ENCODE data around the gene NEU2.

The NEU2 gene

GRCh38 chr2:233084488-233084887, 52.0 kb downstream of the NEU2 start:
- H3F3A ChIP-seq (ENCODE audit: low read depth), result no peaks in the 10 kb centered on the region
- no peak for TF ChIP-seq EZH2phosphoT487 (IDR thresholded peaks at IDR 0.05; ENCODE audit: borderline replicate concordance)
- no peak for TF ChIP-seq CTCF (conservative IDR thresholded peaks at IDR 0.05; ENCODE audit: low read length)
- H3K9me3 ChIP-seq (ENCODE audit: insufficient read depth, low read depth, low read length), result no peaks in the 10 kb centered on the region
- peaks cover 94% of the 10 kb centered on the region for H3K79me2 ChIP-seq (ENCODE audit: insufficient read depth, low read length)
- H3K36me3 ChIP-seq (ENCODE audit: insufficient read depth, low read length), result peaks cover 77% of the 10 kb centered on the region; the same call in 1 of the 2 replicates
- no peak overlapping the region for H2AFZ ChIP-seq (ENCODE audit: low read length)
- H4K20me1 ChIP-seq (ENCODE audit: insufficient read depth, low read length, poor library complexity, severe bottlenecking), result peaks cover 27% of the 10 kb centered on the region
- H3K4me1 ChIP-seq (ENCODE audit: insufficient read depth, low read length, poor library complexity, severe bottlenecking), result peaks cover 42% of the 10 kb centered on the region
- H3K9me2 ChIP-seq (replicated peaks; ENCODE audit: low read depth, low read length), result no peaks in the 10 kb centered on the region
- H3K27me3 ChIP-seq (ENCODE audit: insufficient read depth, low read length, poor library complexity, severe bottlenecking), result no peaks in the 10 kb centered on the region
- H3K4me3 ChIP-seq (ENCODE audit: low read length, poor library complexity, severe bottlenecking), result peak overlapping the region; percentile 31
- H3K4me2 ChIP-seq (ENCODE audit: low read depth, low read length, poor library complexity, severe bottlenecking), result peak overlapping the region; percentile 55
- H3K9ac ChIP-seq (ENCODE audit: low read depth, low read length, poor library complexity, severe bottlenecking), result peak overlapping the region; percentile 45

Data from Loucy (cell line).